GM12878 (cell line): ENCODE measurements around the gene TBC1D23.

Experiments
- BRCA1 ChIP-seq: IDR thresholded peaks from 2 replicates; pipeline ENCODE4 v1.6.1; 2011; ENCODE audit warnings: low read depth, low read length, improper control_type of control experiment
- CTCF ChIP-seq, 3 experiments: IDR thresholded peaks in 2 of 3; conservative IDR thresholded peaks in 1 of 3; 2 replicates each; pipeline ENCODE4 v1.5.1; 2011; ENCODE audit warnings: low read depth in 3 of 3, low read length in 3 of 3, mild to moderate bottlenecking in 3 of 3, control low read depth in 2 of 3, moderate library complexity in 2 of 3, inconsistent platforms in 1 of 3, mixed read lengths in 1 of 3; ENCODE audit not compliant: control insufficient read depth in 2 of 3, insufficient read depth in 1 of 3; ENCODE audit errors: extremely low read depth in 1 of 3
- ESRRA ChIP-seq: IDR thresholded peaks from 2 replicates; pipeline ENCODE4 v1.6.1; 2012; ENCODE audit warnings: mild to moderate bottlenecking, low read length, improper control_type of control experiment
- EZH2 ChIP-seq: IDR thresholded peaks from 2 replicates; pipeline ENCODE4 v1.6.1; 2012; ENCODE audit warnings: low read depth, mild to moderate bottlenecking, control low read depth, inconsistent platforms, low read length, borderline replicate concordance; ENCODE audit not compliant: control insufficient read depth
- FOS ChIP-seq: IDR thresholded peaks from 3 replicates; pipeline ENCODE4 v1.6.1; 2011; ENCODE audit warnings: borderline replicate concordance; ENCODE audit not compliant: insufficient read length; ENCODE audit errors: extremely low read depth
- FOXK2 ChIP-seq: fragments of 450-650 bp; IDR thresholded peaks from 2 replicates; pipeline ENCODE4 v1.6.1; 2017; ENCODE audit warnings: mild to moderate bottlenecking, moderate library complexity
- JUND ChIP-seq: IDR thresholded peaks from 2 replicates; pipeline ENCODE4 v1.6.1; 2012; ENCODE audit warnings: low read depth, mild to moderate bottlenecking, low read length, improper control_type of control experiment, moderate library complexity
- MTA3 ChIP-seq: IDR thresholded peaks from 2 replicates; pipeline ENCODE4 v1.6.1; 2012; ENCODE audit warnings: low read length, inconsistent platforms, borderline replicate concordance
- SMAD5 ChIP-seq: IDR thresholded peaks from 2 replicates; pipeline ENCODE4 v1.6.1; 2016; ENCODE audit warnings: antibody characterized with exemption, low read depth
- SRF ChIP-seq, 2 experiments: IDR thresholded peaks; 2 replicates each; pipeline ENCODE4 v1.6.1; 2011; ENCODE audit warnings: low read depth in 2 of 2, low read length in 2 of 2, mild to moderate bottlenecking in 1 of 2, moderate library complexity in 1 of 2
- TAF1 ChIP-seq: IDR thresholded peaks from 2 replicates; pipeline ENCODE4 v1.6.1; 2011; ENCODE audit warnings: mild to moderate bottlenecking, low read depth, low read length, borderline replicate concordance
- TCF7 ChIP-seq: IDR thresholded peaks from 2 replicates; pipeline ENCODE4 v1.6.1; 2014; ENCODE audit warnings: antibody characterized with exemption, borderline replicate concordance

GRCh38 chr3:100271522-100271921, 10.7 kb downstream of the TBC1D23 start:
- TF ChIP-seq FOXK2 (no peak), BRCA1 (no peak), TAF1 (no peak), TCF7 (no peak), SMAD5 (no peak), EZH2 (no peak), ESRRA (no peak), CTCF (IDR thresholded peaks at IDR 0.05 in 2 of 3, conservative IDR thresholded peaks at IDR 0.05 in 1 of 3; ENCODE audit: control insufficient read depth in 2 of 3, extremely low read depth in 1 of 3, insufficient read depth in 1 of 3, low read depth in 3 of 3, low read length in 3 of 3) (no peak), MTA3 (no peak), SRF (IDR thresholded peaks at IDR 0.05; ENCODE audit: low read depth in 2 of 2, low read length in 2 of 2) (no peak), FOS (no peak), JUND (no peak)
